K562 (cell line): ENCODE results near the gene GBX1. TPM values are rescaled to one million over a fixed set of nuclear protein-coding genes. Genes with fewer than 3 reads are reported as not detected.

Experiments
- CBX5 ChIP-seq: IDR thresholded peaks from 2 replicates; pipeline ENCODE4 v1.6.1; 2014; ENCODE audit warnings: low read depth, borderline replicate concordance
- CC2D1A ChIP-seq: fragments of 450-650 bp; IDR thresholded peaks from 2 replicates; pipeline ENCODE4 v1.6.1; 2017; ENCODE audit warnings: mild to moderate bottlenecking
- ELF4 ChIP-seq: fragments of 450-650 bp; formaldehyde crosslinking; IDR thresholded peaks from 2 replicates; pipeline ENCODE4 v1.4.0; 2022; ENCODE audit warnings: missing genetic modification characterization
- FOXA3 ChIP-seq, 2 experiments: fragments of 450-650 bp in 1 of 2; sonication (generic) in 1 of 2; formaldehyde crosslinking; IDR thresholded peaks in 1 of 2; conservative IDR thresholded peaks in 1 of 2; 2 replicates each; pipeline versions ENCODE4 v1.4.0 to v1.8.0; 2020 to 2022; ENCODE audit warnings: mild to moderate bottlenecking in 2 of 2, missing genetic modification reagents in 1 of 2
- KAT7 ChIP-seq: sonication (generic); formaldehyde crosslinking; IDR thresholded peaks from 2 replicates; pipeline ENCODE4 v1.8.0; 2022; ENCODE audit warnings: missing genetic modification reagents, mild to moderate bottlenecking, borderline replicate concordance
- MBD2 ChIP-seq: sonication (generic); IDR thresholded peaks from 2 replicates; pipeline ENCODE4 v1.6.1; 2016; ENCODE audit warnings: low read depth, borderline replicate concordance
- RAD21 ChIP-seq, 2 experiments: fragments of 250-450 bp in 1 of 2; fragments of 450-650 bp in 1 of 2; sonication (Bioruptor Pico) in 1 of 2; formaldehyde crosslinking in 1 of 2; IDR thresholded peaks in 1 of 2; conservative IDR thresholded peaks in 1 of 2; 2 replicates each; pipeline versions ENCODE4 v1.4.0 to v1.8.0; 2020 to 2022; ENCODE audit warnings: mild to moderate bottlenecking in 2 of 2, moderate library complexity in 1 of 2
- RERE ChIP-seq: sonication (generic); formaldehyde crosslinking; IDR thresholded peaks from 2 replicates; pipeline ENCODE4 v1.8.0; 2023; ENCODE audit warnings: missing genetic modification reagents, mild to moderate bottlenecking, borderline replicate concordance
- SMARCA5 ChIP-seq: fragments of 450-650 bp; IDR thresholded peaks from 2 replicates; pipeline ENCODE4 v1.6.1; 2016
- SNAPC5 ChIP-seq: fragments of 250-450 bp; sonication (Bioruptor Pico); IDR thresholded peaks from 2 replicates; pipeline ENCODE4 v1.8.0; 2021; ENCODE audit warnings: moderate library complexity, mild to moderate bottlenecking, inconsistent platforms
- TCFL5 ChIP-seq: fragments of 250-450 bp; sonication (Bioruptor Pico); conservative IDR thresholded peaks from 2 replicates; pipeline ENCODE4 v1.6.1; 2021; ENCODE audit warnings: mild to moderate bottlenecking, moderate library complexity, matching md5 sums
- TGIF2 ChIP-seq: sonication (generic); formaldehyde crosslinking; IDR thresholded peaks from 2 replicates; pipeline ENCODE4 v1.8.1; 2022; ENCODE audit warnings: mild to moderate bottlenecking, missing genetic modification reagents, moderate library complexity
- ZNF41 ChIP-seq: fragments of 250-450 bp; sonication (Bioruptor Pico); conservative IDR thresholded peaks from 2 replicates; pipeline ENCODE4 v1.4.0; 2020; ENCODE audit warnings: mild to moderate bottlenecking
- polyA plus RNA-seq, 8 experiments: library from polyadenylated mRNA; depleted of rRNA in 4 of 8; stranded (reverse) in 5 of 8; unstranded in 3 of 8; fragments of >200 nt; fragmentation: Nextera tagmentation in 2 of 8; fragmentation: Illumina TruSeq in 1 of 8; extraction: Ambion mirVana in 2 of 8; extraction: Trizol in 1 of 8; gene quantifications; 2 replicates each; pipeline versions ENCODE4 v1.2.1 to v1.2.3, GENCODE V29; 2011 to 2014; ENCODE audit warnings: inconsistent platforms in 1 of 8, missing spikeins in 1 of 8
- total RNA-seq, 7 experiments: library from RNA; depleted of rRNA in 6 of 7; stranded (reverse); fragments of >200 nt in 6 of 7; fragmentation: Illumina TruSeq in 2 of 7; extraction: Trizol in 2 of 7; gene quantifications; 2 replicates each; pipeline versions ENCODE4 v1.2.1 to v1.2.3, GENCODE V29; 2011 to 2021; ENCODE audit warnings: low replicate concordance in 1 of 7
- TF ChIP-seq, protein P1 (sequence below), 2 experiments: fragments of 450-650 bp; formaldehyde crosslinking in 1 of 2; IDR thresholded peaks; 2 replicates each; pipeline versions ENCODE4 v1.4.0 to v1.6.1; 2014 to 2020; ENCODE audit warnings: mild to moderate bottlenecking in 2 of 2, borderline replicate concordance in 1 of 2, low read depth in 1 of 2

The GBX1 gene
- total and polyA plus RNA-seq, 9 of the 15 experiments (the other 6 are each of a cell fraction or from before 2014, with no cell fraction given), result not detected

GRCh38 chr7:151204383-151205032 is 37.0 kb upstream of the GBX1 start (continued):
- TF ChIP-seq, protein P1, sequence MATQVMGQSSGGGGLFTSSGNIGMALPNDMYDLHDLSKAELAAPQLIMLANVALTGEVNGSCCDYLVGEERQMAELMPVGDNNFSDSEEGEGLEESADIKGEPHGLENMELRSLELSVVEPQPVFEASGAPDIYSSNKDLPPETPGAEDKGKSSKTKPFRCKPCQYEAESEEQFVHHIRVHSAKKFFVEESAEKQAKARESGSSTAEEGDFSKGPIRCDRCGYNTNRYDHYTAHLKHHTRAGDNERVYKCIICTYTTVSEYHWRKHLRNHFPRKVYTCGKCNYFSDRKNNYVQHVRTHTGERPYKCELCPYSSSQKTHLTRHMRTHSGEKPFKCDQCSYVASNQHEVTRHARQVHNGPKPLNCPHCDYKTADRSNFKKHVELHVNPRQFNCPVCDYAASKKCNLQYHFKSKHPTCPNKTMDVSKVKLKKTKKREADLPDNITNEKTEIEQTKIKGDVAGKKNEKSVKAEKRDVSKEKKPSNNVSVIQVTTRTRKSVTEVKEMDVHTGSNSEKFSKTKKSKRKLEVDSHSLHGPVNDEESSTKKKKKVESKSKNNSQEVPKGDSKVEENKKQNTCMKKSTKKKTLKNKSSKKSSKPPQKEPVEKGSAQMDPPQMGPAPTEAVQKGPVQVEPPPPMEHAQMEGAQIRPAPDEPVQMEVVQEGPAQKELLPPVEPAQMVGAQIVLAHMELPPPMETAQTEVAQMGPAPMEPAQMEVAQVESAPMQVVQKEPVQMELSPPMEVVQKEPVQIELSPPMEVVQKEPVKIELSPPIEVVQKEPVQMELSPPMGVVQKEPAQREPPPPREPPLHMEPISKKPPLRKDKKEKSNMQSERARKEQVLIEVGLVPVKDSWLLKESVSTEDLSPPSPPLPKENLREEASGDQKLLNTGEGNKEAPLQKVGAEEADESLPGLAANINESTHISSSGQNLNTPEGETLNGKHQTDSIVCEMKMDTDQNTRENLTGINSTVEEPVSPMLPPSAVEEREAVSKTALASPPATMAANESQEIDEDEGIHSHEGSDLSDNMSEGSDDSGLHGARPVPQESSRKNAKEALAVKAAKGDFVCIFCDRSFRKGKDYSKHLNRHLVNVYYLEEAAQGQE (IDR thresholded peaks at IDR 0.05; ENCODE audit: borderline replicate concordance), result peak; percentile 36; the same call in 1 of the 2 replicates
- TF ChIP-seq, protein P1 (CRISPR knock-in tag; IDR thresholded peaks at IDR 0.05; ENCODE audit: low read depth), result no peak
- no peak for TF ChIP-seq ELF4 (CRISPR knock-in tag)
- TF ChIP-seq MBD2, result no peak
- TF ChIP-seq RERE (CRISPR knock-in tag), result no peak
- peak; percentile 77; the same call in 1 of the 2 replicates for TF ChIP-seq CC2D1A
- TF ChIP-seq FOXA3 (CRISPR knock-in tag; conservative IDR thresholded peaks at IDR 0.05 in 1 of 2, IDR thresholded peaks at IDR 0.05 in 1 of 2), result peak in 1 of 2 experiments; percentile 70; a peak in 2 of 4 replicates
- 0 out of 2 replicates have a peak, but pooled peaks have one; percentile 12 for TF ChIP-seq CBX5
- TF ChIP-seq RAD21 (CRISPR knock-in tag; conservative IDR thresholded peaks at IDR 0.05 in 1 of 2, IDR thresholded peaks at IDR 0.05 in 1 of 2), result peak; percentile 23 to 50; a peak in 2 of 4 replicates
- TF ChIP-seq ZNF41 (CRISPR knock-in tag), result no peak
- TF ChIP-seq TGIF2 (CRISPR knock-in tag), result no peak
- TF ChIP-seq TCFL5 (CRISPR knock-in tag), result no peak
- no peak for TF ChIP-seq SMARCA5
- no peak for TF ChIP-seq KAT7 (CRISPR knock-in tag)
- no peak for TF ChIP-seq SNAPC5 (CRISPR knock-in tag)
